ENCODE measurements around the gene PTF1A.

DNA sequence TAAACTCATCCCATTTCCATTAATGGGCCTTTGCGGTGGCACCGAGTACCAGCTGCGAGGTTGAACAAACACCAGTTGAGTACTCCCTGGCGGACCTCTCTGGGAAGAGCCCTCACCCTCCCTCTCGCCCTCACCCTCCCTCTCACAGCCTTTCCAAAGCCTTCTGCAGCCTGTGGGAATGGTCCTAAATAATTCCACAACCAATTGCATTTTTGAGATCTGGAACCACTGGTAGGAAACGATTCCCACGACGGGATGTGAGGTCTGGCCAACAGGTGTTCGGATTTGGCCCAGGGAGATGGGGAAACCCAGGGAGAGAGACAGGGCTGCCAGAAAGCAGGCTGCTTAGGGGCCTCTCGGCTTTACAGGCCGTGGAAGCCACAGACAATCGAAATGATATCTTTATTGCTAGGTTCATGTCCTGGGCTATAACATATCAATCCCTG, 5.3 kb downstream of the PTF1A start:
- TF ChIP-seq, protein P1, sequence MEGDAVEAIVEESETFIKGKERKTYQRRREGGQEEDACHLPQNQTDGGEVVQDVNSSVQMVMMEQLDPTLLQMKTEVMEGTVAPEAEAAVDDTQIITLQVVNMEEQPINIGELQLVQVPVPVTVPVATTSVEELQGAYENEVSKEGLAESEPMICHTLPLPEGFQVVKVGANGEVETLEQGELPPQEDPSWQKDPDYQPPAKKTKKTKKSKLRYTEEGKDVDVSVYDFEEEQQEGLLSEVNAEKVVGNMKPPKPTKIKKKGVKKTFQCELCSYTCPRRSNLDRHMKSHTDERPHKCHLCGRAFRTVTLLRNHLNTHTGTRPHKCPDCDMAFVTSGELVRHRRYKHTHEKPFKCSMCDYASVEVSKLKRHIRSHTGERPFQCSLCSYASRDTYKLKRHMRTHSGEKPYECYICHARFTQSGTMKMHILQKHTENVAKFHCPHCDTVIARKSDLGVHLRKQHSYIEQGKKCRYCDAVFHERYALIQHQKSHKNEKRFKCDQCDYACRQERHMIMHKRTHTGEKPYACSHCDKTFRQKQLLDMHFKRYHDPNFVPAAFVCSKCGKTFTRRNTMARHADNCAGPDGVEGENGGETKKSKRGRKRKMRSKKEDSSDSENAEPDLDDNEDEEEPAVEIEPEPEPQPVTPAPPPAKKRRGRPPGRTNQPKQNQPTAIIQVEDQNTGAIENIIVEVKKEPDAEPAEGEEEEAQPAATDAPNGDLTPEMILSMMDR (IDR thresholded peaks at IDR 0.05), result no peak
- TF ChIP-seq POLR2A (IDR thresholded peaks at IDR 0.05), result no peak

All from lower leg skin (tissue), 3 donors.